GM13977 (cell line): ENCODE data around the gene ANAPC15.
A peak's percentile ranks its signal among the peaks of the same experiment; 100 is the strongest.

ENCODE experiments used
- DNase-seq: peaks from one replicate; pipeline ENCODE4 v3.0.0; 2012; ENCODE audit warnings: low spot score
- in situ Hi-C: fragments of 300-500 bp; cut with MboI; formaldehyde crosslinking; loops from one replicate; pipeline ENCODE4 v1.12.0; 2022; ENCODE audit warnings: low sequenced_read_pairs, low pct_unique_long_range_greater_than_20kb, mixed read lengths, inconsistent platforms; ENCODE audit not compliant: unreplicated experiment
- TF ChIP-seq, protein P1 (sequence below): IDR thresholded peaks from 2 replicates; pipeline ENCODE4 v1.5.1; 2012; ENCODE audit warnings: mild to moderate bottlenecking, control low read depth; ENCODE audit not compliant: insufficient read depth; ENCODE audit errors: extremely low read depth, missing control alignments

Gene ANAPC15

DNA sequence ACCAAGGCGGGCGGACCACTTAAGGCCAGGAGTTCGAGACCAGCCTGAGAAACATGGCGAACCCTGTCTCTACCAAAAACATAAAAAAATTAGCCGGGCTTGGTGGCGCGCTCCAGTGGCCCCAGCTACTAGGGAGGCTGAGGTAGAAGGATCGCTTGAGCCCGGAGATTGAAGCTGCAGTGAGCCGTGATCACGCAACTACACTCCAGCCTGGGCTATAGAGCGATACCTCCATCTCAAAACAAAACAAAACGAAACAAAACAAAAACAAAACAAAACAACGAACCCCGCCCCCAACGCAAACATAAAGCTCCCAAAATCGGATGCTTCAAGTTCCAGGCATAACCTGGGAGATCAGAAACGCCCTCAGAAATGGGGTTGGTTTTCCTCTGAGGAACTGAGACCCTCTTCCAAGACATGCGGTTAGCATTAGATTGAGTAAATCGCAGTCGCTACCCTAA, 31.3 kb downstream of the ANAPC15 start:
- no peak for DNase-seq
- in situ Hi-C loops = no loop called here
- TF ChIP-seq, protein P1, sequence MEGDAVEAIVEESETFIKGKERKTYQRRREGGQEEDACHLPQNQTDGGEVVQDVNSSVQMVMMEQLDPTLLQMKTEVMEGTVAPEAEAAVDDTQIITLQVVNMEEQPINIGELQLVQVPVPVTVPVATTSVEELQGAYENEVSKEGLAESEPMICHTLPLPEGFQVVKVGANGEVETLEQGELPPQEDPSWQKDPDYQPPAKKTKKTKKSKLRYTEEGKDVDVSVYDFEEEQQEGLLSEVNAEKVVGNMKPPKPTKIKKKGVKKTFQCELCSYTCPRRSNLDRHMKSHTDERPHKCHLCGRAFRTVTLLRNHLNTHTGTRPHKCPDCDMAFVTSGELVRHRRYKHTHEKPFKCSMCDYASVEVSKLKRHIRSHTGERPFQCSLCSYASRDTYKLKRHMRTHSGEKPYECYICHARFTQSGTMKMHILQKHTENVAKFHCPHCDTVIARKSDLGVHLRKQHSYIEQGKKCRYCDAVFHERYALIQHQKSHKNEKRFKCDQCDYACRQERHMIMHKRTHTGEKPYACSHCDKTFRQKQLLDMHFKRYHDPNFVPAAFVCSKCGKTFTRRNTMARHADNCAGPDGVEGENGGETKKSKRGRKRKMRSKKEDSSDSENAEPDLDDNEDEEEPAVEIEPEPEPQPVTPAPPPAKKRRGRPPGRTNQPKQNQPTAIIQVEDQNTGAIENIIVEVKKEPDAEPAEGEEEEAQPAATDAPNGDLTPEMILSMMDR = no peak

DNA sequence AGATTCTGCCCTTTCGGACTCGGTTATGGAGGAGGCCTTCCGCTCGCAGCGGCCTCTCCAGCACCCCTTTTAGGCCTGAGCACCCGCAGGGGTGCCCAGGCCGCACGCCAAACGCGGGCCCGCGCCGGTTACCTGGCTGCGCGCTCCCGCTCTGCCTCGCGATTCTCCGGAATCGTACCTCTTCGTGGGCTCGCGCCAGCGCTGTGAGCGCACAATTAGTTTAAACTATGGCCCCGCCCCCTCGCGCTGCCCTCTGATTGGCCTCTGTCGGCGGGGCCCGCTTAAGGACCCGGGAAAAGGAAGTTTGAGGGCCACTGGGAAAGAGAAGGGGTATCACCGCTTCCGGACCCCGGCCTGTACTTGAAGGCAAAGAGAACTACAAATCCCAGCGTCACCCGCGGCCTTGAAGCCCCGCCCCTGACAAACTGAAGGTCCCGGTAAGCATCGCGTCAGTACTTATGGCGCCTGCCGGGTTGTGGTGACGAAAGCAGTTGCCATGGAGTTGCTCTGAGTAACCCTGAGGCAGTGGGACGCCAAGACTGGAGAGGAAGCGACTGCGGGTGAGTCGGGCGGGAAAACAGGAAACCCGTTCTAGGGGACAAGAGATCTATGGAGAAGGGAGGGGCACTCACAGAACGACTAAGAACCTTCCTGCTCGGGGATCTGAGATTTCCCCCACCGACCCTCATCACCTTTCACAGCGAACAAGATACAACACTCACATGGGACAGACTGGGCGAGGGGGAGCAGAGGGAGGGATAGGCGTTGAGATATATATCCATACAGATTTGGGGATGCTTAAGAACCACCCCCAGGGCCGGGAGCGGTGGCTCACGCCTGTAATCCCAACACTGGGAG, 31.9 kb downstream of the ANAPC15 start, which contains the start of the genes LRRC51 and NUMA1:
Gene LRRC51, plus strand, starts transcription at position 525 of the 858 bp plus-strand sequence. CDS start 8,234 bp downstream, outside the sequence.
Gene NUMA1, minus strand, starts transcription at position 217 of the 858 bp plus-strand sequence. CDS start 44,599 bp downstream, outside the sequence.
- TF ChIP-seq, protein P1 = no peak
- DNase-seq = peak; percentile 91
- in situ Hi-C loops = no loop called here

DNA sequence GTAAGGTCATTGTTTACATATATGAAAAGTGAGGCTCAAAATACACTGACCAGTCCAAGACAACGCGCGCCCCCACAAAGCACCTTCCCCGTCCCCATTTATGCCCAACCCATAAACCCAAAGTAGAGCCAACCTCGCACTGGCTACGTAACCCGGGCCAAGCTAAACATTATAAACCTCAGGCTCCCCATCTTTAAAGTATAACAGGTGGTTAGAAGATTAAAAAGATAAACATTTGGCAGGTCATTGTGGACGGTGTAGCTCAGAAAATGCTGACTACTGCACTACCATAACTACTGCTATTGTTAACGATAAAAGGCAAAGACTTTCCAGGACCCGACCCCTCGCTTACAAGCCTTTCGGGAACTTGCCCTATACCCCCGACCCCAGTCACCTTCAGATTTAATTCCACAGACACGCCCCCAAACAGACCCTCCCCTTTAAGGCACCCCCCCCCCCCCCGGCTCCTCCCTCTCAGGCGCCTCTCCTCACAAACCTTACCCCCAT, 32.6 kb downstream of the ANAPC15 start:
- in situ Hi-C loops = no loop called here
- DNase-seq = no peak
- TF ChIP-seq, protein P1 = no peak

DNA sequence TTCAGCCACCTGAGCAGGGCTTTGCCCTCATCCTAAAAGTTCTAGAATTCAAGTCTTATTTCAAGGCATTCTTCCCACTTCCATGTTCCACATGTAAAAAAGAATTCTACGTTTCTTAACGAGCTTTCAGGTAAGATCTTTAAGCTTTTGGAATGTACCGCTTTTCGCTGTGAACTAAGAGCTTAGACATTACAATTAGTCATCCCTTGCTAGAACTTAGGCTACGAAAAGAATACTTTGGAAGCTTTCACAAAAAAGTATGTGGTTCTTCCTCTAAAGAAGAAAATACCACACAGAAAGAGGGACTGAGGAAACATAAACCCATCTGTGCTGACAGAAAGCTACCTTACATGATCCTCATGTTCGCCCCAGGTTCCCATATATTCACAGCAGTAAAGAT, 34.0 kb downstream of the ANAPC15 start:
- in situ Hi-C loops = no loop called here
- DNase-seq = no peak
- TF ChIP-seq, protein P1 = no peak

DNA sequence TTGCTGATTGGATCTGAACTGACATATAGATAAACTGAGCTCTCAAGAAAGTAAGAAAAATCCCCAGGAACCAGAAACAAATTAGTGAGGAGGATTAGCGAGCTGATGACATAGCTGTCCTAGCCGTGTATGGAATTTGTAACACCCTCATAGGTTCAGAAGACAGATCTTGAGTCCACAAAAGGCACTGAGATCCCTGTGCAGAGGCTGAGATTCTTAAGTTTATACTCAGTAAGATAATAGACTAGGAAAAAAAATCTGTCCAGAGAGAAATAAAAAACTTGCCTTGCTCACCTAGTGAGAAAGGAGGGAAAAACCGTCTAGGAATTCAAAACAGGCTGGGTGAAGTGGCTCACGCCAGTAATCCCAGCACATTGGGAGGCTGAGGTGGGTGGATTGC, 36.7 kb downstream of the ANAPC15 start:
- no peak for DNase-seq
- in situ Hi-C loops = no loop called here
- TF ChIP-seq, protein P1 = no peak

DNA sequence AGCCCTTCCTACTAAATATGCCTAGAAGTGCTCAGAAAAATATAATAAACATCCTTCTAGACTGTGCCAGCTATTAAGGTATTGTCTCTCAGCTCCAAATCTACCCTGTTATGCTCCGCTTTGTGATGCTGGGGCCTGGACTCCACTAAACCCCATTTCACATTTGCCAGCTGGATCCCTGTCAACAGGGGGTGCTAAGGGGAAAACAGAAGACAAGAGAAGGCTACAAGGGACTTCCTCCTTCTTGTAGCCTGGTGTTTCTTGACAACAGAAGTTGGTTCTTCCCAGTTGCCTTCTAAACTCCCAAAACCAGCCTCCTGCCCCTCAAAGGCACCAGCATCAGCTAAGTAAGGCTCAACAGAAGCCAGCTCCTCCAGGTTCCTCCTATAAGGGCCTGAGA, 37.4 kb downstream of the ANAPC15 start:
- in situ Hi-C loops = no loop called here
- TF ChIP-seq, protein P1 = peak; percentile 47
- no peak for DNase-seq
